ENCODE results near the gene SYVN1.
A peak's percentile ranks its signal among the peaks of the same experiment; 100 is the strongest.

The SYVN1 gene

GRCh38 chr11:65134952-65135632, 773 bp upstream of the SYVN1 start:
- H3K36me3 ChIP-seq (ENCODE audit: control insufficient read depth in 2 of 2, insufficient read depth in 2 of 2, low read length in 2 of 2), result peaks cover 24 to 28% of the 10 kb centered on the region in 2 donors
- H3K27ac ChIP-seq (ENCODE audit: low read depth in 2 of 2, low read length in 2 of 2), result peak overlapping the region; percentile 97 to 100
- peaks cover 30 to 38% of the 10 kb centered on the region in 2 donors for H3K4me1 ChIP-seq (ENCODE audit: control insufficient read depth in 2 of 2, insufficient read depth in 2 of 2, low read length in 2 of 2)
- no peaks in the 10 kb centered on the region for H3K27me3 ChIP-seq (ENCODE audit: control insufficient read depth in 2 of 2, insufficient read depth in 2 of 2, low read length in 2 of 2)
- peak overlapping the region; percentile 81 to 92 for H3K4me3 ChIP-seq (ENCODE audit: low read length in 2 of 2)
- no peaks in the 10 kb centered on the region for H3K9me3 ChIP-seq (ENCODE audit: control insufficient read depth in 2 of 2, low read length in 2 of 2)
- peak overlapping the region; percentile 96 to 98 for H3K9ac ChIP-seq (ENCODE audit: low read depth in 1 of 2, low read length in 2 of 2)

DNA sequence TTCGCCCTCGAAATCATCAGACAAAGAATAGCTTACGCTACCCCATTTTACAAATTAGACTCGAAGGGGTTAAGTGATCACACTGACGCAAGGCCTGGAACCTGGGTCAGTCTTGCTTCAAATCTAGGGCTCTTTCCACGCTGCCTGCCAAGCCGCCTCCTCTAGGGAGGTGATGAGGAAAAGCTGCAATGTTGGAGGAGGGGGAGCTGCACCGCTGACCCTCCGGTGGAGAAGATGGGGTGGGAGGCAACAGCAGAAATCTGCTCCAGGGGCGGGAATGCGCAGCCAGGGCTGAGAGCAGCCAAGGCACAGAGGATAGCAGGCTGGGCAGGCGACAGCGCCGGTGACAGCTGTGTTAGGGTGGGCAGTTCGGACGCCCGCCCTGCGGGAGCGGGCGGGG, 595 bp downstream of the SYVN1 start:
- Histone ChIP-seq H3K36me3 (ENCODE audit: control insufficient read depth in 2 of 2, insufficient read depth in 2 of 2, low read length in 2 of 2) (peaks cover 38 to 42% of the 10 kb centered on the region in 2 donors), H3K27me3 (ENCODE audit: control insufficient read depth in 2 of 2, insufficient read depth in 2 of 2, low read length in 2 of 2) (no peaks in the 10 kb centered on the region), H3K4me3 (ENCODE audit: low read length in 2 of 2) (peak overlapping the region; percentile 81 to 92), H3K27ac (ENCODE audit: low read depth in 2 of 2, low read length in 2 of 2) (peak overlapping the region; percentile 97 to 100), H3K9ac (ENCODE audit: low read depth in 1 of 2, low read length in 2 of 2) (peak overlapping the region; percentile 96 to 98), H3K9me3 (ENCODE audit: control insufficient read depth in 2 of 2, low read length in 2 of 2) (no peaks in the 10 kb centered on the region), H3K4me1 (ENCODE audit: control insufficient read depth in 2 of 2, insufficient read depth in 2 of 2, low read length in 2 of 2) (peaks cover 30 to 38% of the 10 kb centered on the region in 2 donors)

DNA sequence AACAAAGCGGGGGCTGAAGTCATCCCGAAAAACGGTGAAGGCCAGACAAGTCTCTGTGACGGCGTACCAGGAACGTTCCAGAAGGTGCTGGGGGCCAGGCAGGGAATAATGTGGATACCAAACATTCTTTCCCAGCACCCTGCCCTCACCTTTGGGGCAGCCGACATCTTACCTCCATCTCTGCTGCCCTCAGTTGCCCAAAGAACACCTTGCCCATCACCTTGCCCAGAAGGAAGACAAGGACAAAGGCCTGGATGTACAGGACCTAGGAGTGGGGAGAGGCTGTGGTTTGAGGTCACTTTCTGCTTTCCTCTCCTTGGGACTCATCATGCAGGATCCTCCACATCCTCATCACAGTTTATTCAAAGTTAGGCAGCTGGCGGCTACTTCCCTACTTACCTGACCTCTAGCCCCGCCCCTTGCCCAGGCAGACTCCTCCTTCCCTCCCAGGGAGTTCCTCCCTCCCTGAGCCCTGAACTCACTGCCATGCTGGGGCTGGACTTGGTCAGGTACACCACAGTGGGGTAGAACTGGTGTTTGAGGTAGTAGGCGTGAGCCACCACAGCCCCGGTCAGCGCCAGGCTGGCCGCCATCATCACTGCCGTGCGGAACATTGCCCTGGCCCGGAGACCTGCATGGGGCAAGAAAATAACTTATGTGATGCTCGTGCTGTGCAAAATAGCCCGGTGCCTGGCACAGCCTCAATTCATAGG, 1.2 kb downstream of the SYVN1 start:
- Histone ChIP-seq H3K9ac (ENCODE audit: low read depth in 1 of 2, low read length in 2 of 2) (peak overlapping the region; percentile 96 to 98), H3K27ac (ENCODE audit: low read depth in 2 of 2, low read length in 2 of 2) (peak overlapping the region; percentile 97 to 100), H3K4me1 (ENCODE audit: control insufficient read depth in 2 of 2, insufficient read depth in 2 of 2, low read length in 2 of 2) (peaks cover 30 to 38% of the 10 kb centered on the region in 2 donors), H3K27me3 (ENCODE audit: control insufficient read depth in 2 of 2, insufficient read depth in 2 of 2, low read length in 2 of 2) (no peaks in the 10 kb centered on the region), H3K9me3 (ENCODE audit: control insufficient read depth in 2 of 2, low read length in 2 of 2) (no peaks in the 10 kb centered on the region), H3K4me3 (ENCODE audit: low read length in 2 of 2) (peak overlapping the region; percentile 81 to 92), H3K36me3 (ENCODE audit: control insufficient read depth in 2 of 2, insufficient read depth in 2 of 2, low read length in 2 of 2) (peaks cover 44 to 47% of the 10 kb centered on the region in 2 donors)

- Histone ChIP-seq H3K27ac (ENCODE audit: low read depth in 2 of 2, low read length in 2 of 2) (peak overlapping the region in 1 of 2 donors; percentile 100), H3K9ac (ENCODE audit: low read depth in 1 of 2, low read length in 2 of 2) (peak overlapping the region in 1 of 2 donors; percentile 98), H3K9me3 (ENCODE audit: control insufficient read depth in 2 of 2, low read length in 2 of 2) (no peaks in the 10 kb centered on the region), H3K4me1 (ENCODE audit: control insufficient read depth in 2 of 2, insufficient read depth in 2 of 2, low read length in 2 of 2) (peaks cover 30 to 37% of the 10 kb centered on the region in 2 donors), H3K27me3 (ENCODE audit: control insufficient read depth in 2 of 2, insufficient read depth in 2 of 2, low read length in 2 of 2) (no peaks in the 10 kb centered on the region), H3K36me3 (ENCODE audit: control insufficient read depth in 2 of 2, insufficient read depth in 2 of 2, low read length in 2 of 2) (peaks cover 49 to 54% of the 10 kb centered on the region in 2 donors), H3K4me3 (ENCODE audit: low read length in 2 of 2) (peak overlapping the region; percentile 81 to 92)
These were observed 1.9 kb downstream of the SYVN1 start for GRCh38 chr11:65132238-65132987.

DNA sequence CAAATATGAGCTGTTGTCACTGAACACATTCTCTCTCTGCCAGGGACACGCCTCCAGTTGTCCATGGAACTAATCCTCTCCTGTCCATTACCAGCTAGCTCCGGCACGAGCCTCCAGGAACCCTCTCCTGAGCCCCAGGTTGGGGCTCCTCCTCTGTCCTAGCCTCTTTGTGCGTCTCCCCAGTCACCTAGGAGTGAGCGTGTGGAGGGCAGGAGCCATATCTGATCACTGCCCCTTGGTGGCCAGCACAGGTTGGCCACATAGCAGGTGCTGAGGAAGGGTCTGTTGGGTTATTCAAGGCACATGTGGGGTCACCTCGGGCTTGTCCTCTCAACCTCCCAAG, 2.5 kb downstream of the SYVN1 start:
- Histone ChIP-seq H3K4me1 (ENCODE audit: control insufficient read depth in 2 of 2, insufficient read depth in 2 of 2, low read length in 2 of 2) (peaks cover 30 to 32% of the 10 kb centered on the region in 2 donors), H3K27me3 (ENCODE audit: control insufficient read depth in 2 of 2, insufficient read depth in 2 of 2, low read length in 2 of 2) (no peaks in the 10 kb centered on the region), H3K4me3 (ENCODE audit: low read length in 2 of 2) (no peak overlapping the region), H3K9ac (ENCODE audit: low read depth in 1 of 2, low read length in 2 of 2) (no peak overlapping the region), H3K27ac (ENCODE audit: low read depth in 2 of 2, low read length in 2 of 2) (peak overlapping the region in 1 of 2 donors; percentile 24), H3K36me3 (ENCODE audit: control insufficient read depth in 2 of 2, insufficient read depth in 2 of 2, low read length in 2 of 2) (peaks cover 51 to 59% of the 10 kb centered on the region in 2 donors), H3K9me3 (ENCODE audit: control insufficient read depth in 2 of 2, low read length in 2 of 2) (no peaks in the 10 kb centered on the region)

DNA sequence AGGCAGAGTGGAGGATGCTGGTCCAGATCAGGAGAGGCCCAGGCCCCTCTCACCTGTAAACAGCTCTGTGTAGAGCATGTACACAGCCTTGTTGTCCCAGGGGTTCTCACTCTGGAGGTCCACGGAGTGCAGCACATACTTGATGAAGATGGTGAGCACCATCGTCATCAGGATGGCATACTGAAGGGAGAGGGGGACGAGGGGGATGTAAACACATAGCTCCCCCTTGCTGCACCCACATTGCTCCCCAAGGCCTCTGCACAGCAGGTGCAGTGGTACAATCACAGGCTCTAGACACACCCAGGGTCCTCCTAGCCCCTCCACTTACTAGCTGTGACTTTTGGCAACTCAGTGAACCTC, 2.9 kb downstream of the SYVN1 start:
- no peak overlapping the region for H3K4me3 ChIP-seq (ENCODE audit: low read length in 2 of 2)
- H3K36me3 ChIP-seq (ENCODE audit: control insufficient read depth in 2 of 2, insufficient read depth in 2 of 2, low read length in 2 of 2), result peaks cover 56 to 64% of the 10 kb centered on the region in 2 donors
- H3K4me1 ChIP-seq (ENCODE audit: control insufficient read depth in 2 of 2, insufficient read depth in 2 of 2, low read length in 2 of 2), result peaks cover 26 to 27% of the 10 kb centered on the region in 2 donors
- H3K27me3 ChIP-seq (ENCODE audit: control insufficient read depth in 2 of 2, insufficient read depth in 2 of 2, low read length in 2 of 2), result no peaks in the 10 kb centered on the region
- no peaks in the 10 kb centered on the region for H3K9me3 ChIP-seq (ENCODE audit: control insufficient read depth in 2 of 2, low read length in 2 of 2)
- no peak overlapping the region for H3K9ac ChIP-seq (ENCODE audit: low read depth in 1 of 2, low read length in 2 of 2)
- H3K27ac ChIP-seq (ENCODE audit: low read depth in 2 of 2, low read length in 2 of 2), result no peak overlapping the region

- Histone ChIP-seq H3K9ac (ENCODE audit: low read depth in 1 of 2, low read length in 2 of 2) (no peak overlapping the region), H3K27me3 (ENCODE audit: control insufficient read depth in 2 of 2, insufficient read depth in 2 of 2, low read length in 2 of 2) (no peaks in the 10 kb centered on the region), H3K36me3 (ENCODE audit: control insufficient read depth in 2 of 2, insufficient read depth in 2 of 2, low read length in 2 of 2) (peaks cover 58 to 69% of the 10 kb centered on the region in 2 donors), H3K9me3 (ENCODE audit: control insufficient read depth in 2 of 2, low read length in 2 of 2) (no peaks in the 10 kb centered on the region), H3K4me3 (ENCODE audit: low read length in 2 of 2) (no peak overlapping the region), H3K27ac (ENCODE audit: low read depth in 2 of 2, low read length in 2 of 2) (no peak overlapping the region), H3K4me1 (ENCODE audit: control insufficient read depth in 2 of 2, insufficient read depth in 2 of 2, low read length in 2 of 2) (peaks cover 21% of the 10 kb centered on the region in 2 donors)
These were observed 3.5 kb downstream of the SYVN1 start for GRCh38 chr11:65130631-65131416.

GRCh38 chr11:65129649-65130441, 4.5 kb downstream of the SYVN1 start:
- Histone ChIP-seq H3K4me1 (ENCODE audit: control insufficient read depth in 2 of 2, insufficient read depth in 2 of 2, low read length in 2 of 2) (peaks cover 13 to 14% of the 10 kb centered on the region in 2 donors), H3K9me3 (ENCODE audit: control insufficient read depth in 2 of 2, low read length in 2 of 2) (no peaks in the 10 kb centered on the region), H3K27me3 (ENCODE audit: control insufficient read depth in 2 of 2, insufficient read depth in 2 of 2, low read length in 2 of 2) (no peaks in the 10 kb centered on the region), H3K36me3 (ENCODE audit: control insufficient read depth in 2 of 2, insufficient read depth in 2 of 2, low read length in 2 of 2) (peaks cover 64 to 79% of the 10 kb centered on the region in 2 donors), H3K9ac (ENCODE audit: low read depth in 1 of 2, low read length in 2 of 2) (no peak overlapping the region), H3K4me3 (ENCODE audit: low read length in 2 of 2) (no peak overlapping the region), H3K27ac (ENCODE audit: low read depth in 2 of 2, low read length in 2 of 2) (no peak overlapping the region)
